T-helper 2 cell treated with Interferon-gamma antibody and Interleukin-4, amounts not matched to agents 100 ng/mL and 5 ng/mL, for 36 hours (primary cell): ENCODE data around the gene ADAMTSL2. TPM values are rescaled to one million over a fixed set of nuclear protein-coding genes. Genes with fewer than 3 reads are reported as not detected.

ENCODE experiments used
- intact Hi-C: fragments of 100-400 bp; cut with micrococcal nuclease; formaldehyde crosslinking; loops from one replicate; pipeline ENCODE4 v1.15.1; 2023
- total RNA-seq: library from RNA; stranded (reverse); gene quantifications from 2 replicates; pipeline ENCODE4 v1.2.3, GENCODE V29; 2022

Gene ADAMTSL2
- total RNA-seq, 1 donor from 2014 or later, result not detected

GRCh38 chr9:133499892-133500270, 34.6 kb upstream of the ADAMTSL2 start:
- intact Hi-C loops, result no loop called here

GRCh38 chr9:133502112-133502511, 32.4 kb upstream of the ADAMTSL2 start:
- intact Hi-C loops, result no loop called here

DNA sequence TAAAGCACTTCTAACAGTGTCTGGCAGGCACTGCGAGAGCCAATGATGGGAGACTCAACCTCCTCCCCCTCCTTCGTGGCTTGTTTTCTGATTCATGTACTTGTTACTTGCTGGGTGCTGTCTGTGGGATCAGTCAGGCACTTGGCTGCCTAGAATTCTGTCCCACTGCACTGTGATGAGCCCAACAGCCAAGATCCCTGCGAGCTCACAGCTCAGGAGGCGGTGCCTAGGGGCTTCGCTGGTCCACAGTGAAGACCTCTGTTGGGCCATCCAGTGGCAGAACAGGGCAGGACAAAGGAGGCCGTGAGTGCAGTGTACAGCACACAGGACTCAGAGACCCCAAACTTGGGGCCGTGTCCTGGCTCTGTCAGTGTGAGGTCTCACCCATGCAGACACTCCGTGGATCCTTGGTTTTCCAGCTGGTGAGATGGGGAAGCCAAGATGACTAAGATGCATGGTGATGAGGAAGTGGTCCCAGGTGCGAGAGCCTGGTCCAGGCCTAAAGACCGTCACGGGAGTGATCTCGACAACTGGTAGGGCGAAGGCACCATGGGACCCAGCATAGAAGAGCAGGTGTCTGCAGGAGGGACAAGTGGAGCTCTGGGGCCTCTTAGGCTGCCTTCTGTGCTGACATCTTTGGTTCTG, 29.2 kb upstream of the ADAMTSL2 start:
- intact Hi-C loops, result no loop called here

DNA sequence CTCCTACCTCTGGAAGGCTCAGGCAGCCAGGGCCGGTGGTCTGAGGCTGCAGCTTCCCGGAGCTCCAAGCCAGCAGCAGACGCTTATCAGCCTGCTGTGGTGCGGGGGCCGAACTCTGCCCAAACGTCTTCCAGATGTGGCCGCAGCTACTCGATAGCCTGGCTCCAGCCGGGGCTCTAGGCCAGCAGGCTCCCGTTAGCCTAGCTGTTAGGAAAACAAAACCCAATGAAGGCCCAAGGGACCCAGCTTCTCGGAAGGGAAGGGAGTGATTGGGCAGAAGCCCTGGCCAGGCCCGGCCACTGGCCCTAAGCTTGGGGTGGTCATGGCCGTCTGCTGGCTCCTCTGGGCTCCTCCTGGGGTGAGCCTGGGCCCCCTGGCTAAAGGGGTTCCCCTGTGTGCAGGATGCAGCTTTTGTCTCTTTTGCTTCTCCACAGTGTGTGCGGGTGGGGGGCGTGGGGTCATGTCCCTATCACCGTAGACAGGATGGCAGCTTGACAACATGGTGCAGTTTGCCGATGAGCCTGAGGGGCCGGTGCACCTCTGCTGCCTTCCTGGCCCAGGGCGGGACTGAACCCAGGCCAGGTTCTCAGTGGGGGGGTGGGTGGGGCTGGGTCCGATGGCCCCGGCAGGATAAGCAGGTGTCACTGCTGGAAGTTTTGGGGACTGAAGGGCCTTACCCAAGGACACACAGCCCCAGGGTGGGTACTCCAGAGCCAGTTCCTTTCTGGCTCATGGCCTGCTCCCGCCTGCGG, 28.4 kb upstream of the ADAMTSL2 start:
- intact Hi-C loops, result no loop called here

DNA sequence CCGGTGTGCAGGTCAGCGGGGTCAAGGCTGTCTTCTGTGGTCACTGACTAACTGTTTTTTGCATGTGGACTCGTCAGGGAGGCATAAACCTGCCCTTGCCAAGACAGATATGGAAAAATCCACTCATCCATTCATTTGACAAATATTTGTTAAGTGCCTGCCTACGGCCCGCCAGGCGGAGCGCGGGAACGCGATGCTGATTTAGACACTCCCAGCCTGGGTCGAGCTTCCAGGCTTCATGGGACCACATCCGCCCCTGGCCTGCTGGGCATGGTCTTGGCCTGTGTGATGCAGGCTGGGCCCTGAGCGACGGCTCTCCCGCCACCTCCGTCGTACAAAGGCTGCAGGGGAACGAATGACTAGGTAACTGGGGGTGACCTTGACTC, 27.9 kb upstream of the ADAMTSL2 start:
- intact Hi-C loops, result no loop called here

GRCh38 chr9:133507246-133507965, 27.1 kb upstream of the ADAMTSL2 start:
- intact Hi-C loops, result no loop called here

DNA sequence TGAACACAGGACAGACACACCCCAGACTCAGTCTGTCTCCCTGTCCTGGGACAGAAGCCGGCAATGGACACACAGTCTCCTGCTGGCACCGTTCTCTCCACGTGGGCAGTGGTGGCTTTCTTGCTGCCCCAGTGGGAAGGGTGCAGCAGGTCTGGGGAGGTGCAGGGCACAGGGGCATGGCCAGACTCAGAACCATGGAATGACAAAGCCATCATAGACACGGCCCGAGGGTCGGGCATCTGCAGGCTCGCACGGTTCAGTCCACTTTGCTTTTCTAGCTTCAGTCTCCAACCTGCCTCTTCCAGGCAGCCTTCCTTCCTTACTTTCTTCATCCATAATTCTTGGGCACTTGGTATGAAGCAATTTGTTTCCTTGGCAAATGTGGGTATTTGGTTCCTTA, 26.5 kb upstream of the ADAMTSL2 start:
- intact Hi-C loops, result no loop called here

- intact Hi-C loops, result loop anchor here (1.0 kb wide), 1 partner anchor 23 kb away; no protein-coding TSS in a partner anchor
These were observed 25.1 kb upstream of the ADAMTSL2 start for GRCh38 chr9:133509179-133510083.

DNA sequence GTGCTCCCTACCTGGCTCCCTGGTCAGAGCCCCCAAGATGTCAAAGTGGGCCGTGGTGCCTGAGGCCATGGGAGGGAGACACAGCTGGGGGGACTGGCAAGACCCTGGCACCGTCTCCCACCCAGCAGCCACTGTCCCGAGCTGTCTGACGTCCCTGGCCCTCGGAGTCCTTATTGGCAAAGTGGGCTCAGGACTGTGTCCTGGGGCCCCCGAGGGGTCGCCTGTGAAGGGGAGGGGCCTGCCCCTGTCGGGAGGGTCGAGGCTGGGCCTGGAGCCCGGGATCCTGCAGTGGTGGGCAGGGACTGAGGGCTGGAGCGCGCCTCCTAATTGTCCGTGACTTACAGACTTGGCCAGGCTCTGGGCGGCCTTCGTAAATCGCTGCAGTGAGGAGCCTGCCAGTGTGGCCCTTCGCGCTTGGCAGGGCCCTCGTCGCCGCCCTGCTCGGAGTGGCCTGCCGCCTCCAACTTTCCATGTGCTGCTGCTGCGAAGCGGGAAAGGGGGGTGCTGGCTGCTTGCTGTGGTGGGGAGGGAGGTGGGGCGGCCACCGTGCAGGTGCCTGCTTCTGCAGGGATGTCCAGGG, 23.5 kb upstream of the ADAMTSL2 start:
- intact Hi-C loops, result no loop called here

- intact Hi-C loops, result no loop called here
These were observed 22.9 kb upstream of the ADAMTSL2 start for GRCh38 chr9:133511607-133512006.

DNA sequence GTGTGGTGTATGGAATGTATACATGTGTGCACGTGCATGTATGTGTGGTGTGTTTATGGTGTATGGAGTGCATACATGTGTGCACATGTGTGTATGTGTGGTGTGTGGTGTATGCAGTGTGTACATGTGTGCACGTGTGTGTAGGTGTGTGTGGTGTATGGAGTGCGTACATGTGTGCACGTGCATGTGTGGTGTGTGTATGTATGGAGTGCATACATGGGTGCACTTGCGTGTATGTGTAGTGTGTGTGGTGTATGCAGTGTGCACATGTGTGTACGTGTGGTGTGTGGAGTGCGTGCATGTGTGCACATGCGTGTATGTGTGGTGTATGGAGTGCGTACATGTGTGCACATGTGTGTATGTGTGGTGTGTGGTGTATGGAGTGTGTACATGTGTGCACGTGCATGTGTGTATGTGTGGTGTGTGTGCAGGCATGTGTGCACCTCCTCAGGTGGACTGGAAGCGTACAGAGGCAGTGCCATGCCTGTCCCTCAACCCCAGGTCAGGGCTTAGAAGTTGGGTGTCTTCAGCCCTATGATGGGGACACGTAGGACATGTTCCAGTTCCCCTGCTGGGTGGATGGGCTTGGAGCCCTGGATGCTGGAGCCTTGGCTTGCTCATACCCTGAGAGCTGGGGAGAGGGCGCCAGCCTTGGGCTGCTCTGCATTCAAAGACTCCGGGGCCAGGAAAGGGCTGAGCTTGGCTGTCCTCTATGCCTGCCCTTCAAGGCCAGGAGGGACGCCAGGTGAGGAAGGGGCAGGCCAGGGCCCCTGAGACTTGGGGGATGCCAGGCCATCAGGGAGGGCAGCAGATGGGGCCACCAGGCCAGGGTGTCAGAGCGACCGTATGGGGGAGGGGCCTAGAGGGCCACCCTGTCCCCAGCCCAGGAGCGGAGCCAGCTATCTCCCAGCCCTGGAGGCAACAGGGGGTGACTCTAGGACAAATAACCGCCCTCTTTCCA, 22.0 kb upstream of the ADAMTSL2 start:
- intact Hi-C loops, result no loop called here

- intact Hi-C loops, result no loop called here
These were observed 21.0 kb upstream of the ADAMTSL2 start for GRCh38 chr9:133513214-133514100.

GRCh38 chr9:133514460-133515239, 19.9 kb upstream of the ADAMTSL2 start:
- intact Hi-C loops, result no loop called here

GRCh38 chr9:133515240-133515610, 19.3 kb upstream of the ADAMTSL2 start:
- intact Hi-C loops, result no loop called here

DNA sequence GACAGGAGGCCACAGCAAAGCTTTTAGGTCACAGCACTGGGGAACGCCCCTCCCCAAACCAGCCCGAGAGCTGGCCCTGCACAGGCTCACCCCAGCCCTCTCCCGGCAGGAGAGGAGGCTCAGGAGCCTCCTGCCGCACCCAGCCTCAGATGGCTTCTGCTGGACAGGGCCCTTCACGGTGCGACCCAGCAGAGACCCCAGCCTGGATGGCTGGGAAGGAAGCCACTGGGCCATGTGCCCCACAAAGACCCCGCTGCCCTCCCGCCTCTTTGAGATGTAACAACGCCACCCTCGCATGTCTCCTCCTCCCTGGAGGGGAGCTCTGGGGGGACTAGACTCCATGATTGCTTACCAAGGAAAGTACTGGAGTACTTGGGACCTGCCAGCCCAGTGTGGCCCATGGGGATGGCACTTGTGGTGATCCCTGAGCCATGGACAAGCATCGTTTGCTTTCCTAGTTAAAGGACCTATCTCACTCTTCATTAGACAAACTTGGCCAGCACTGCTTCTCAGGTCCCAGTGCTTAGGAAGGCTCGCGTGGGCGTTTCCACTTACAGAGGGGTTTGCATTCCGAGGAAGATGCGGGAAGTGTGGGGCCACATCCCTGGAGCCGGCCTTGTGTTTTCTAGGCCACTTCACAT, 18.8 kb upstream of the ADAMTSL2 start:
- intact Hi-C loops, result no loop called here

DNA sequence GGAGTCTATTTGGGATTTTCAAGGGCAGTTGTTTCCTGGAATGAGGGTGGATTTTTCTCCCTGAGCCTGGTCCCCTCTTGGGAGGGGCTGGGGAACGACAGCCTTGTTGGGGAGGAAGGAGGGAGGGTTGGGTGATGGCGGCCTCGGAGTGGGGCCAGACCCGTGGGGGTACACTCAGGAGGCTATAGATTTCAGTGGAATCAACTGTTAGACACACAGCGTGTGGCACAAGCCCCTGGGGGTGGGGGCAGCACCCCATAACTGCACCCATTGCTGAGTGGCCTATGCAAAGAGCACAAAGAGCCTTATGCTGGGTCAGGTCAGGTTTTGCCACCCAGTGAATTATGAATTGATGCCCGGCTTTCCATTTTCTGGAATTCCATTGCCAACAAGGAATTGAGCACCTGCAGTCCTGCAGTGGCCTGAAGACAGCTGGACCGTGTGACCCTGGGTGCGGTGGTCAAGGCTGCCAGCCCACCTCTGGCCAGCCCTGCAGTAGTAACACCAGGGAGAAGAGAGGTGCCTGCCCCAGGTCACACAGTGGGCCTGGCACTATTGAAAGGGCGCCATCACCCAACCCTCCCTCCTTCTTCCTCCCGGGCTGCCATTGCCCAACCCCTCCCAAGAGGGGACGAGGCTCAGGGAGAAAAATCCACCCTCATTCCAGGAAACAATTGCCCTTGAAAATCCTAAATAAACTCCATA, 18.1 kb upstream of the ADAMTSL2 start:
- intact Hi-C loops, result no loop called here

DNA sequence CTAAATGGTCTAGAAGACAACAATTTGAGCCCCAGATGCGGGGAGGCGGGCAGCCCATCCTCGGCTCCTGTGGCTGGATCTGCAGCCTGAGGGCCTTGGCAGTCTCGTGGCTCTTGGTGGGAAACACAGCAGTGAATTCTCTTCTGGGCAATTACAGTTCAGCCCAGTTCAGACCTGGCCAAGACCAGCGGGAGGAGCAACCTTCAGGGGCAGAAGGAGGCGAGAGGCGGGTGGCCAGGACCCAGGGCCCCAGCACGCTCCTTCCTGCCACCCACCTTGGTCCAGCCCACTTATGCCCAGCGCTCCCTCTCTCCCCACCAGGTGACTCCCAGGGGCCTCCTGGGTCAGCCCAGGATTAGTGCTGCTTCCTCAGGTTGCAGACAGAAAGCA, 17.5 kb upstream of the ADAMTSL2 start:
- intact Hi-C loops, result no loop called here
